Kidney capillary endothelial cell (primary cell): ENCODE data around the gene VN1R5.
A peak's percentile ranks its signal among the peaks of the same experiment; 100 is the strongest.
"Not testable (repeated sequence)": the region's sequence is repeated elsewhere in the genome, so short reads cannot be mapped to it uniquely, and the experiment has no call there.

Experiments
- DNase-seq: peaks from one replicate; pipeline ENCODE4 v3.0.0-alpha.2; 2018; ENCODE audit warnings: low spot score

VN1R5 gene

DNA sequence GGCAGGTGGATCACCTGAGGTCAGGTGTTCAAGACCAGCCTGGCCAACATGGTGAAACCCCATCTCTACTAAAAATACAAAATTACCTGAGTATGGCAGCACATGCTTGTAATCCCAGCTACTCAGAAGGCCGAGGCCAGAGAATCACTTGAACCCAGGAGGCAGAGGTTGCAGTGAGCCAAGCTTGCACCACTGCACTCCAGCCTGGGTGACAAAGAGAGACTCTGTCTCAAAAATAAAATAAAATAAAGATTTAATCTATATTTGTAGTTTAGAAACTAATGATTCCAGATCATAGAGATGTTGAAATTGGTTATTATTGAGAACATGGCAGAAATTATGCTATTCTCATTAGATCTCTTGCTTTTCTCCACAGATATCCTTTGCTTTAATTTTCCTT lies at the start of gene VN1R5:
Gene VN1R5, plus strand, starts transcription at position 301 of the 400 bp plus-strand sequence.
- DNase-seq: not testable (repeated sequence)

DNA sequence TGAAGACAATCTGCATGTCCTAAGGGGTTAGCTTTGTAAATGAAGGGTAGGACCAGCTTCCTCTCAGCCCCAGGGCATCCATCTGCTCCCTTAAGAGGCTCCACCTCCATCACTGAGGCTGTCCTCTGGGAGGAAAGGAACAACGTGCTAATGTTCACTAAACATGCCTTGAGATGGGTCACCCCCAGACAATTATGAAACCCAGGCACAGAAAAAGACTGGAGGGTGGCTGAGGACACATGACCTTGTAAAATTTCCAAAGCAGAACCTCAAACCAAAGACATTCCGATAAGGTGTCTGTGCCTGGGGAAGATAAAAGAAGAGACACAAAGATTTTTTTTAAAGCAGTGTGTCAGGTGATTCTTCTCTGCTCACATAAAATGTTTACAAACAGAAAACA lies 46.5 kb upstream of the VN1R5 start:
- DNase-seq: no peak

GRCh38 chr1:247210062-247210375 lies 45.9 kb upstream of the VN1R5 start:
- DNase-seq: no peak

DNA sequence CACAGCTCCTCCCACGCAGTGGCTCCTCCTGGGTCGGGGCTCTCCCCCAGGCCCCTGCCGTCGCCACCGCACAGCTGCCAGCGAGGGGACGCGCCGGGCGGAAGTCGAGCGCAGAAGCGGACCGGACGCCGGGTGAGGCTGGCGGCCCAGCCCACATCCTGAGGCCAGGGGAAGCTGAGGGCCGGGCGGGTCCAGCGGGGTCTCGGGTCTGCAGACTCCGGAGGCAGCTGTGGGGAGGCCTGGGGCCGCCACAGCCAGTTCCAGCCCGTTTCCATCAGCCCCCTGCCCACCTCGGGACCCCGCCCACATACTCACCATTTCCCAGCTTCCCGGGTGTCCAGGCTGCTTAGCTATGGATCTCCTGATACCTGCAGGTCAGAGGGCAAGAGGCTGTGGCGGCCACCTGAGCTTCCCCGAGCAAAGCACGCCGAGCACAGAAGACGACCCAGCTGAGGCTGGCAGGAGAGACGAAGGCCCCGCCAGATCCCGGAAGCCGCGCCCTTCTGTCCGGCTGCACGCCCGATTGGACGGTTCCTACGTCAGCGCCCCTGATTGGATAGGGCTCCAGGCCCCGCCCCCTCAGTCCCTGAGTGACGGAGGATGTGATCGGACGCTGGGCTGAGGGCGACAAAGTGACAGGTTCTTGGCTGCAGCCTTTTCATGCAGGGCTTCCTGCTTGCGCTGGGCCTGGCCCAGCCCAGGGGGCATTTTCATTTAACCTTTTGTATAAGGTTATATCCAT lies 45.3 kb upstream of the VN1R5 start:
- peak; percentile 88 for DNase-seq

GRCh38 chr1:247211339-247211738 lies 44.5 kb upstream of the VN1R5 start:
- DNase-seq: no peak

- no peak for DNase-seq
These were observed 43.9 kb upstream of the VN1R5 start for GRCh38 chr1:247212012-247212411.

GRCh38 chr1:247212627-247213617 lies 43.0 kb upstream of the VN1R5 start:
- DNase-seq: no peak

- no peak for DNase-seq
These were observed 39.6 kb upstream of the VN1R5 start for GRCh38 chr1:247216261-247216660.

- no peak for DNase-seq
These were observed 37.7 kb upstream of the VN1R5 start for GRCh38 chr1:247218121-247218651.

GRCh38 chr1:247220280-247220679 lies 35.6 kb upstream of the VN1R5 start:
- DNase-seq: not testable (repeated sequence)

- DNase-seq: no peak
These were observed 33.0 kb upstream of the VN1R5 start for GRCh38 chr1:247222840-247223239.

DNA sequence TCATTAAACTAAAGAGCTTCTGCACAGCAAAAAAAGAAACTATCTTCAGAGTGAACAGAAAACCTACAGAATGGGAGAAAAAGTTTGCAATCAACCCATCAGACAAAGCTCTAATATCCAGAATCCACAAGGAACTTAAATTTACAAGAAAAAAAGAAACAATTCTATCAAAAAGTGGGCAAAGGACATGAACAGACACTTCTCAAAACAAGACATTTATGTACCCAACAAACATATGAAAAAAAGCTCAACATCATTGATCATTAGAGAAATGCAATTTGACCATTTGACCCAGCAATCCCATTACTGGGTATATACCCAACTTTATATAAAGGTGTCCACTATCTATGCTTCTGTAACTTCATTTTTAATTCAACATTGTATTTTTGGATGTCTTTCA lies 31.1 kb upstream of the VN1R5 start:
- no peak for DNase-seq

DNA sequence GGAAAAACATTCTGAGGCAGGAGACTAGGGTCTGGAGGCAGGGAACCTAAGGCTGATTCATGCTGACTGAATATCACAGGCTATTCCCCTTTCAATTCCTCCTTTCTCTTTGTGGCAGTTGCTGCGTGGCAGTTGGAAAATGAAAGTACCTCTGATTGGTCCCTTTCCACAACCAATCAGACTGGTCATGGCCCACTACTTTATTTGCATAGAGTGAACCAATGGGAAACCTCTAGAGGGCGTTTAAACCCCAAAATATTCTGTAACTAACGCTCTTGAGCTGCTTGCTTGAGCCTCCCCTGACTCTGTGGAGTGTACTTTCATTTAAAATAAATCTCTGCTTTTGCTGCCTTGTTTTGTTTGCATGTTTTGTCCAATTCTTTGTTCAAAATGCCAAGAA lies 27.7 kb upstream of the VN1R5 start:
- no peak for DNase-seq

- DNase-seq: no peak
These were observed 14.2 kb upstream of the VN1R5 start for GRCh38 chr1:247241691-247242090.

DNA sequence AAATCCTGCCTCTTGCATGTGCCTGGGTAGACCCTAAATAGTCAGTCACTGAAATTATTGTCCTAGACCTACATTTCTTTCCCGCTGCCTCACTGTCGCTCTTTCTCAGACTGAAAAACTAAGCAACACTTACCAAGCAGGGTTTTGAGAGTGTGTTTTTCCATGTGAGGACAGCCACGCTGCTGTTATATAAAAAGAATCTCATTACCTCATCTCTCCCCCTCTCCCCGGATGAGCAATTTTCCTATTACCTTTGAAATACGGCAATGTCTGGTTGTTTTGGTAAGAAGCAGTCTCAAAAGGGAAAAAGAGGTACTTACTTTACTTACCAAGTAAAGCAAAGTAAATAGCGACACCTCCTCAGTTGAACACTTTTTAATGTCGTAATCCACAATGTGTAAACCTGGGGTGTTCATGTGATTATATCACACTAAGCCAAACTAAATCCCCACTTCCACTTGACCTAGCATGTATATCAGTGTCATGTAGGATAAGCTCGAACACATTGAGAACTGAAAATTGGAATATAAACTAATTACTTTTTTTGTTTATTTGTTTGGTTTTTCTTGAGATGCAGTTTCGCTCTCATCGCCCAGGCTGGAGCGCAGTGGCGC lies 12.2 kb upstream of the VN1R5 start:
- no peak for DNase-seq

GRCh38 chr1:247246325-247247115 lies 9.4 kb upstream of the VN1R5 start:
- no peak for DNase-seq

DNA sequence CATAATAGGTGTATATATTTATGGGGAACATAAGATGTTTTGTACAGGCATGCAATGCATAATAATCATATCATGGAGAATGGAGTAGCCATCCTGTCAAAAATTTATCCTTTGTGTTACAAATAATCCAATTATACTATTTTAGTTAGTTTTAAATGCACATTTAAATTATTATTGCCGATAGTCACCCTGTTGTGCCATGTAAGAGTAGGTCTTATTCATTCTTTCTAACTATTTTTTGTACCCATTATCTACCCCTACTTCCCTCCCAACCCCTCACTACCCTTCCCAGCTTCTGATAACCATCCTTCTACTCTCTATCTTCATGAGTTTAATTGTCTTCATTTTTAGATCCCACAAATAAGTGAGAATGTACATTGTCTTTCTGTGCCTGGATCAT lies 8.3 kb upstream of the VN1R5 start:
- DNase-seq: no peak

DNA sequence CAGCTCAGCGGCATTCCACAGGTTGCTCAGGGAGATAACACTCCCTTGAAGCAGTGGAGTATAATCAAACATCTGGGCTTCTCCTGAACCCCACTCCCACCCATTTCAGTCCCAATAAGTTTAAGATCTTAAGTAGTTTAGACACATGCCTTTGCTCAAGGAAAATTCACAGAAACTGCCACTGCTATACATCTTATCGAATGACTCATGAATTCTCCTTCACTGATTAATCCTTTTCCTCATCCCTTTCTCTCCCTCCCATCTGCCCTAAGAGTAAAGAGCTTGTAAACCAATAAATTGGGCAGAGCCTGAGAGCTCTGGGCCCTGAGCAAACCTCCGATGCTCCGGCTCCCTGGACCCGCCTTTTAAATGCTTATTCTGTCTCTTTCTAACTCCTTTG lies 10.2 kb downstream of the VN1R5 start:
- DNase-seq: no peak

- DNase-seq: no peak
These were observed 12.6 kb downstream of the VN1R5 start for GRCh38 chr1:247268390-247269045.

GRCh38 chr1:247269133-247269532 lies 13.3 kb downstream of the VN1R5 start:
- no peak for DNase-seq

GRCh38 chr1:247270003-247270402 lies 14.1 kb downstream of the VN1R5 start:
- no peak for DNase-seq
